ENCODE results near the gene NIP7.

NIP7 gene

GRCh38 chr16:69319381-69319780 is 20.2 kb upstream of the NIP7 start:
- DNase-seq, result no peak

- no peak for DNase-seq
Observed at GRCh38 chr16:69319826-69320739, 19.5 kb upstream of the NIP7 start.

- no peak for DNase-seq
Observed at GRCh38 chr16:69320740-69321073, 18.9 kb upstream of the NIP7 start.

- DNase-seq, result no peak
Observed at GRCh38 chr16:69321080-69321479, 18.5 kb upstream of the NIP7 start.

GRCh38 chr16:69322343-69322742 is 17.2 kb upstream of the NIP7 start:
- no peak for DNase-seq

- no peak for DNase-seq
Observed at GRCh38 chr16:69323415-69323814, 16.2 kb upstream of the NIP7 start.

GRCh38 chr16:69324013-69324531 is 15.5 kb upstream of the NIP7 start:
- DNase-seq, result no peak

GRCh38 chr16:69324585-69325253 is 14.9 kb upstream of the NIP7 start:
- no peak for DNase-seq

- DNase-seq, result no peak
Observed at GRCh38 chr16:69325784-69326171, 13.8 kb upstream of the NIP7 start.

- no peak for DNase-seq
Observed at GRCh38 chr16:69326172-69326873, 13.2 kb upstream of the NIP7 start.

GRCh38 chr16:69327585-69328310 is 11.8 kb upstream of the NIP7 start:
- no peak for DNase-seq

- DNase-seq, result no peak
Observed at GRCh38 chr16:69328854-69329316, 10.7 kb upstream of the NIP7 start.

GRCh38 chr16:69329369-69330285 is 9.9 kb upstream of the NIP7 start:
- DNase-seq, result no peak

GRCh38 chr16:69330286-69331109 is 9.1 kb upstream of the NIP7 start, which contains the start of gene PDF:
Gene PDF, minus strand, starts transcription at chr16:69330588. Its CDS starts 18 bp downstream, at chr16:69330570.
- peak; percentile 68 to 84 for DNase-seq

- no peak for DNase-seq
Observed at GRCh38 chr16:69334696-69335095, 4.9 kb upstream of the NIP7 start.

- no peak for DNase-seq
Observed at GRCh38 chr16:69338557-69339288, 849 bp upstream of the NIP7 start.

GRCh38 chr16:69340095-69340644 is 598 bp downstream of the NIP7 start:
- no peak for DNase-seq

GRCh38 chr16:69344171-69344570 is 4.6 kb downstream of the NIP7 start:
- DNase-seq, result no peak

GRCh38 chr16:69345923-69346322 is 6.4 kb downstream of the NIP7 start:
- DNase-seq, result no peak
